Aortic smooth muscle cell (primary cell): ENCODE measurements around the gene PTGIR. TPM values are rescaled to one million over a fixed set of nuclear protein-coding genes. Genes with fewer than 3 reads are reported as not detected.

ENCODE experiments used
- total RNA-seq: library from RNA; depleted of rRNA; stranded (reverse); fragments of >200 nt; gene quantifications from 2 replicates; pipeline ENCODE4 v1.2.3, GENCODE V29; 2014

Gene PTGIR, protein sequence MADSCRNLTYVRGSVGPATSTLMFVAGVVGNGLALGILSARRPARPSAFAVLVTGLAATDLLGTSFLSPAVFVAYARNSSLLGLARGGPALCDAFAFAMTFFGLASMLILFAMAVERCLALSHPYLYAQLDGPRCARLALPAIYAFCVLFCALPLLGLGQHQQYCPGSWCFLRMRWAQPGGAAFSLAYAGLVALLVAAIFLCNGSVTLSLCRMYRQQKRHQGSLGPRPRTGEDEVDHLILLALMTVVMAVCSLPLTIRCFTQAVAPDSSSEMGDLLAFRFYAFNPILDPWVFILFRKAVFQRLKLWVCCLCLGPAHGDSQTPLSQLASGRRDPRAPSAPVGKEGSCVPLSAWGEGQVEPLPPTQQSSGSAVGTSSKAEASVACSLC
- total RNA-seq: 61.6 and 62.9 TPM in 2 replicates

DNA sequence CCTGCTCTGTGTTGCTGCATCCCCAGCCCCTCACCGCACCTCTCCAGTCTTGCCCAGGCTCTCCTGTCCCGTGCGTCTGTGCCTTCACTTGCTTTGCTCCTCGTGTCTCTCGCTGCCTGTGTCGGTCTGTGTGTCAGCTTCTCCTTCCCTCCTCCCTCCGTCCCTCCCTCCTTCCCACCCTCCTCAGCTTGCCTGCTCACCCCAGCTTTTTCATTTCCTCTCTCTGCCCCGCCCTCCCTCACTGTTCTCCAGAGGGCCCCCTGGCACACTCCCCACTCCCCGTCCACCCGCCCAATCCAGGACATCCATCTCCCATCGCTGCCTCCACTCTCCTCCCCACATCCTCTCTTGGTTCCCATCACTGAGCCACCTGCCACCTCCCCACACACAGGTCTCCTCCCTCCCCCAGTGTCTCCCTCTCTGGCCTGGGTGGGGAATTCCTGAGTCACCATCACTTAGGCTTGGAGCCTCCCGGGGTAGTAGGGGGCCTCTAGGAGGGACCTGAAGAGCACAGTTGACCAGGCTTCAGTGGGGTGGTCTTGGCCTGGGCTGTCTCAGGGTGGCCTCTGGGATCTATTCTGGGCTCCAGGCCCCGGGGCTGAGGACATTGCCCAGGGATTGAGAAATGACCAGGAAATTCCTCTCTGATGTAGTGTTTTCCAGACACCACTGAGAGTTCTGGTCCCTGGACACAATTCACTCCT is at the start of gene PTGIR:
Gene PTGIR, minus strand, starts transcription at position 132 of the 704 bp plus-strand sequence. CDS start 864 bp downstream, outside the sequence.

DNA sequence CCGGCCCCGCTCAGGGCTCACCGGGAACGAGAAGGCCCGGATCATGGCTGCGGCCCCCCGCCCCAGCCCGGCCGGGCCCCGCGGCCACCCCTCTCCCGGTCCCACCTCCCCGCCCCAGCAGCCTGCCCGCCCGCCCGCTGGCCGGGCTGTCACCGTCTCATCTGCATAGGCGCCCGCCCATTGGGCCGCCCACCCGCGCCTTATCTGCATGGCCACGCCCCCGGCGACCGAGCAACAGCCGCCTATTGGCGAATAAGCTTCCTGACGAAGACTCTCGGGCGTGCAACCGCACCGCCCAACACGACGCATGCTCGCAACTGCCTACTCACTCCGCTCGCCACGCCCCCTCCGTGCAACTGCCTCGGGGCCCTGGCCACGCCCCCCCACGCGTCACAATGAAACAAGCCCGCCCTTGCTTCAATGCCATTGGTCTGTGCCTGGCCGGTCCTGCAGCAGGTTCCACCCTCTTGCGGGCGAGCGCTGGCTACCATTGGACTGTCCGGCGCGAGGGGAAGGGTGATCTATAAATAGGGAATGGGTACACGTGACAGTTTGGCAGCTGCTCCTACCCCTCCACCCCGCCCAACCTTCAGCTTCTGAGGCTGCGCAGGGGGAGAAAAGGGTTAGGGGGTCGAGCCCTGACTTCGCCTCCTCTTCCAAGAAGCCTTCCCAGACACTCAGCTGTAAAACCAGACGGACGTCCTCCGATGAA is 36.3 kb upstream of the PTGIR start, which contains the start of gene DACT3:
Gene DACT3, minus strand, starts transcription at position 163 of the 712 bp plus-strand sequence. Its CDS starts 118 bp downstream, at position 45.

DNA sequence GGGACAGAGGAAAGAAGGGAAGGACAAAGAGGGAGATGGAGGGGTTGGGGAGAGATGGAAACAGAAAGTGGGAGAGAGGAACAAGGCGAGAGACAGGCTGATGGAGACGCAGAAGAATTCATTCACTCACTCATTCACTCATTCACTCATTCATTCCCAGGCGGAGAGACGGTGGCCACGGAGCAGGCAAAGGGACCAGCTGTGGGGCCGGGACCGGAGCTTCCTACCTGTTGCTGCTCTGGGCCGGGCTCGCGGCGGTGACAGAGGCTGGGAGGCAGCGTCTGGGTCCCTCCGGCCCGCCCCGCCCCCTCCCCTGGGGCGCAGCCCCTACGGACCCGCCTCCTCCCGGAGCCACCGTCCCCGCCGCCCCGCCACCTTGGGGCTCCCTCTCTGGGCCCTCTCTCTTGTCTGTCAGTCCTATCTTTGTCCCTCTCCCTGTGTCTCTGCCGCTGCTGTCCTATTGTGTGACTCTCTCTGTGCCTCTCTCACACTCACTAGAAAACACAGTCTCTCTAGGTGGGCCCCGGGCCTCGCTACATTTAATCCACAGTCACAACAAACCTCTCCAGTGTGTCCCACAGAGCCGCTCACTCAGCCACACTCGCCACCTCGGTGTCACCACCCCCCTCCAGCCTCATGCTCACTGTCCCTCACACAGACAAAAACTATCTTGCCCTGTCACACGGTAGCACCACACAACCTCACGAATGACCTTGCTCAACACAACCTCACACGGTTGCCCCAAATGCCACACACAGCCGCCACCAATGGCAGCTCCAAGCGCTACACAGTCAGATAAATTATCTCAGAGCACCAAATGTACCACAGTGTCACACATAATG is 11.3 kb upstream of the PTGIR start, which contains the start of gene GNG8:
Gene GNG8, minus strand, starts transcription at position 283 of the 842 bp plus-strand sequence. CDS start 1,520 bp downstream, outside the sequence.

DNA sequence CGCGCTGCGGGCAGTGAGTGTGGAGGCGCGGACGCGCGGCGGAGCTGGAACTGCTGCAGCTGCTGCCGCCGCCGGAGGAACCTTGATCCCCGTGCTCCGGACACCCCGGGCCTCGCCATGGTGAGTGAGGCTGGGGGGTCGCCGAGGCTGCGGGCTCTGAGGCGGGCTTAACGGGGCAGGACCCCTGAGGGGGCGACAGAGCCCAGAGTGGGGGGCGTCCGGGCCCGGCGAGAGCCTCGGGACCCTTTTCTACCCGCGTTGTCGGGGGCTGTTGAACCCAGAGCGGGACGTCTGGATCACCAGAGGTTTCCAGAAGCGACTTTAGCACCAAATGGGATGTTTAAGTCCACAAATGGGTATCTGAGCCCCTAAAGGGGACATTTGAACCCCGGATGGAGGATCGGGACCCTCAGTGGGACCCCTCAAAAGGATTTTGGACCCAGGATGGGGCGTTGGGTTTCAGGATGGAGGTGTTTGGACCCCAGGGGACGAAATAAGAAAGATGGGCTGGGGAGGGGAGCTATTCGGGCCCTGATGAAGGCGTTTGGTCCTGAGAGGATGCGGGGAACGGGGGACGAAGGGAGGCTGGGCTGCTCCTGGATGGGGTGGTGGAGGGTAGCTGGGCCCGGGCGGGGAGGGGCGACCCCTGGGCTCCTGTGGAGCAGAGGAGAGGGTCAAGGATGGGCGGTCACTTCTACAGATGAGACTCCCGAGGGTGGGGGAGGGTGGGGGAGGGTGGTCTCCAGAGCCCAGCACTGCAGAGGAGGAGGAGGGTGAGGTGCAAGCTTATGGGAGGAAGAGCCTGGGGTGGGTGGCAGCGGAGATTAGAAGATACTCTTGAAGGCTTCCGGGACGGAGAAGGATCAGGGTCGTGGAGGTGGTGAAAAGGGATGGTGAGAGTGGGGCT is 23.3 kb downstream of the PTGIR start, which contains the start of gene CALM3:
Gene CALM3, plus strand, starts transcription at position 13 of the 907 bp plus-strand sequence. Its CDS starts 105 bp downstream, at position 118.

Other genes starting within 250 kb of the PTGIR start
- 8.5 and 19.2 TPM in 2 replicates for gene CCDC8, start 211.5 kb downstream of the PTGIR start, total RNA-seq
- gene PNMA8C, start 196.2 kb downstream of the PTGIR start, total RNA-seq: 0.44 and 1.5 TPM in 2 replicates
- 1.2 and 4.8 TPM in 2 replicates for gene PNMA8A, start 153.5 kb downstream of the PTGIR start, total RNA-seq
- gene PNMA8B, start 129.2 kb downstream of the PTGIR start, total RNA-seq: 1.5 and 2.1 TPM in 2 replicates
- 261 and 356 TPM in 2 replicates for gene CALM3, start 23.8 kb downstream of the PTGIR start, total RNA-seq
- not detected in 2 replicates for gene GNG8, start 11.1 kb upstream of the PTGIR start, total RNA-seq
- gene DACT3, start 36.1 kb upstream of the PTGIR start, total RNA-seq: 3.2 and 7.5 TPM in 2 replicates
- 13.1 and 19.0 TPM in 2 replicates for gene PRKD2, start 92.0 kb upstream of the PTGIR start, total RNA-seq
- 13.6 and 16.0 TPM in 2 replicates for gene FKRP, start 121.0 kb upstream of the PTGIR start, total RNA-seq
- gene STRN4, start 121.4 kb upstream of the PTGIR start, total RNA-seq: 53.0 and 60.9 TPM in 2 replicates
- gene SLC1A5, start 163.5 kb upstream of the PTGIR start, total RNA-seq: 30.6 and 48.9 TPM in 2 replicates
- gene AP2S1, start 225.8 kb upstream of the PTGIR start, total RNA-seq: 198 and 200 TPM in 2 replicates
- 35.8 and 40.2 TPM in 2 replicates for gene ARHGAP35, start 235.9 kb upstream of the PTGIR start, total RNA-seq